ENCODE data around the gene PHKA2.
"Not testable (repeated sequence)": the region's sequence is repeated elsewhere in the genome, so short reads cannot be mapped to it uniquely, and the experiment has no call there.

PHKA2 gene

GRCh38 chrX:18983666-18984380, at the start of gene PHKA2:
PHKA2 (minus strand) TSS chrX:18984114; CDS start chrX:18983932, 182 bp downstream.
- DNase-seq, result no peak

GRCh38 chrX:19030805-19031204, 46.9 kb upstream of the PHKA2 start:
- no peak for DNase-seq

- DNase-seq, result no peak
Observed at GRCh38 chrX:19028560-19028959, 44.6 kb upstream of the PHKA2 start.

- no peak for DNase-seq
Observed at GRCh38 chrX:19024366-19024765, 40.5 kb upstream of the PHKA2 start.

DNA sequence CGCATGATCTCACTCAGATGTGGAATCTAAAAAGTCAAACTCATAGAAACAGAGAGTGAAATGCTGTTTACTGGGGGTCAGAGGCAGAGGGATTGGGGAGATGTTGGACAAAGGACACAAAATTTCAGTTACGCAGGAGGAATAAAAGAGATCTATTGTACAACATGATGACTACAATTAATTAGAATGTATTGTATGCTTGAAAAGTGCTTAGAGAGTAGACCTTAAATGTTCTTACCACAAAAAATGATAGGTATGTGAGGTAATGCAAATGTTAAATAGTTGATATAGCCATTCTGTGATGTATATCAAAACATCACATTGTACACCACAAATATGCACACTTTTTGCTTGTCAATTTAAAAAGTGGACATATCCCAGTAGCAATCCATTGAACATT, 36.1 kb upstream of the PHKA2 start:
- no peak for DNase-seq

DNA sequence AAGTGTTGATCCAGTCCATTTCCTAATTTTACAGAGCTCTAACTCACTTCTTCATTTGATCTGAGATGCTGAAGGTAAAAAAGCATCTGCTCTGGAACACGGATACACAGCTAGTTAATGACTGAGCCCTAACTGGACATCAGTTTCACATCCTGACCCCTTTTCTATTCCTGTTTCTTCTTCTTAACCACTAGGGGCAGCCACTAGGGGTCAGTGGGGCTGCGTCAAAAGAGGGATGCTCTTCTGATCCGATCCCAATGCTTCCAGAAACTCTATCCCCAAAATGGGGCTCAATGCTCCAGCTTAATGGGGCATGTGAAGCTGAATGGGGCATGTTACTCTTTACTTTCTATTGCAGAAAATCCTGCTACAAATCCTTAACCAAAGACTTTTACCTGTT, 33.4 kb upstream of the PHKA2 start:
- DNase-seq, result no peak

GRCh38 chrX:19016614-19017013, 32.7 kb upstream of the PHKA2 start:
- not testable (repeated sequence) for DNase-seq

DNA sequence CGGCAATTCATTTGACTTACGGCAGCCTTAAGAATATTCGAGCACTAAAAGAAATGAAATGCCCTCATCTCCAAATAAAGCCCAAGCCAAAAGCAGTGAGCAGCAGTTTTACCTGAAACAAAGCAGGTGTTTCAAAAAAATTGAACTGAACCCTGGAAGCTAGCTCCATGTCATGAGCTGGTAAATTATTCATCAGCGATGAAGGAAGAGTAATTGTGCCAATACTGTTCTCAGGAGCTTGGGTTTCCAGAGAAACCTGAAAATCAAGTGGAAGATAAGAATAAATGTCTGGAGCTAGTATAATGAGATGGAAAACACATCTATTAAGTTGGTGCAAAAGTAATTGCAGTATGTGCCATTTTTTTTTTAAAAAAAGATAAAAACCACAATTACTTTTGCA, 24.0 kb upstream of the PHKA2 start:
- DNase-seq, result no peak

DNA sequence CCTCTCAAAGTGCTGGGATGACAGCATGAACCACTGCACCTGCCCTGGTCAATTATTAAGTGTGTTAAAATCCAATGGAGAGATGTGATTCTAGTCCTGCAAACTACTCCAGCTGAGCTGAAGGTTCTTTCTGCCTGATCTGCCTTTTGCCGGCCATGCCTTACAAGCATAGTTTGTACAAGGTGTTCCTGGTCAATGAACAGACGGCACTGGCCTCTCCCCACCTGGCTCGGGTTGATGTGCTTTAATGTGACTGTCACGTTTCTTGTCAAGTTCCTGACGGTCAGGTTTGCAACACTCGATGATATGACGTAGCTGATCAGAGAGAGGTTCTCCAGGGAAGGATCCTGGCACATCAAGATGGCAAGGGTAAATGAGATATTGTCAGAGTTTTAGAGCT, 23.1 kb upstream of the PHKA2 start:
- DNase-seq, result no peak

GRCh38 chrX:19005909-19006308, 22.0 kb upstream of the PHKA2 start:
- no peak for DNase-seq

- DNase-seq, result no peak
Observed at GRCh38 chrX:19003756-19004155, 19.8 kb upstream of the PHKA2 start.

- no peak for DNase-seq
Observed at GRCh38 chrX:18998653-18999052, 14.7 kb upstream of the PHKA2 start.

DNA sequence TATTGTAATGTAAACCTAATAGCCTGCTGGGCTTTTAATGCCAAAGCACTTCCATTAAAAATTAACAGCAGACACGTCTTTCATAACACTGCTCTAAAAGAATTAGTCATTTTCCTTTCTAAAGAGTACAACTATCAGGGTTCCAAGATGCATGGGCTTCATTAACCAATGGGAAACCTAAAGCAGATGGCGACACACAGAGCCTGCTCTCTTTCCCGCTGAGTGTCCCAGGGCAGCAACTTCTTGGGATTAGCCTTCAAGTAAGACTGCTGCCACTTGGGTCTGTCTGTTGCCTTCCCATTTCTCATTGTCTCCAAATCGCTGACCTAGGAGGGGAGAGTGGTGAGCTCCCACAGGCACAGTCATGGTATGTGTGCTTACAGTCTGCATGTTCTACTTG, 14.0 kb upstream of the PHKA2 start:
- no peak for DNase-seq

GRCh38 chrX:18996536-18996935, 12.6 kb upstream of the PHKA2 start:
- no peak for DNase-seq

DNA sequence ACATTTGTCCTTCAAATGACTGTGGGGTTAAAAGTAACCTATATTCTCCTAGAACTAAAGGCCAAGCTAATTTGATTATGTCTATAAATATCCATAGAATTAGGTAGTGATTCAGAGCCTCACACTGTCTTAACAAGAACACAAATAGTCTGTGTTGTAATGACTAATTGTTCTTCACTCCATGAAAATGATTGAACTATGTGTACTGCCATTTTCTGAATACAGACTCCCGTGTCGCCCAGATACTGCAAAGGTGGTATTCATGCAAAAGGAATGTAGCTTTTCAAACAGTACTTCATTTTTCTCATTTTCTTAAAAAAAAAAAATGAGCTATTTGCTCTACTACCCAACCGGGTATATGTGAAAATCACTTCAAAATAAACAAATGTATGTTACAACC, 11.3 kb upstream of the PHKA2 start:
- DNase-seq, result no peak

- no peak for DNase-seq
Observed at GRCh38 chrX:18994713-18995112, 10.8 kb upstream of the PHKA2 start.

DNA sequence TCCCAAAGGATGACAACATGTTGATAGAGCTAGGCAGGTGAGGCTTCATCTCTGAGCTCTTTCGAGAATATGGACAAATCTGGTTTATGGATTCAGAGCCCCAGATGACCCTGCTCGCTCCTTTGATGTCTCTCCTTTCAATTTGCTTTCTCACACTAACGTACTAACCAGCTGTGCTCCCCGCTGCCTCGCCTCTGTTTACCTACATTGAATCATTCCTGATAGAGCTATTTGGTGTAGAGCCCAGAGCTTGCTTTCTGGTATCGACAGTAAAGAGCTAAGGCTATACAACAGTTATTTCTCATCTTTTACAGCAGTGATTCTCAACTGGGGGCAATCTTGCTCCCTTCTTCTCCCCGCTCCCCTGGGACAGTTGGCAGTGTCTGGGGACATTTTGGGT, 8.9 kb upstream of the PHKA2 start:
- DNase-seq, result no peak

- no peak for DNase-seq
Observed at GRCh38 chrX:18985186-18985435, 1.2 kb upstream of the PHKA2 start.

DNA sequence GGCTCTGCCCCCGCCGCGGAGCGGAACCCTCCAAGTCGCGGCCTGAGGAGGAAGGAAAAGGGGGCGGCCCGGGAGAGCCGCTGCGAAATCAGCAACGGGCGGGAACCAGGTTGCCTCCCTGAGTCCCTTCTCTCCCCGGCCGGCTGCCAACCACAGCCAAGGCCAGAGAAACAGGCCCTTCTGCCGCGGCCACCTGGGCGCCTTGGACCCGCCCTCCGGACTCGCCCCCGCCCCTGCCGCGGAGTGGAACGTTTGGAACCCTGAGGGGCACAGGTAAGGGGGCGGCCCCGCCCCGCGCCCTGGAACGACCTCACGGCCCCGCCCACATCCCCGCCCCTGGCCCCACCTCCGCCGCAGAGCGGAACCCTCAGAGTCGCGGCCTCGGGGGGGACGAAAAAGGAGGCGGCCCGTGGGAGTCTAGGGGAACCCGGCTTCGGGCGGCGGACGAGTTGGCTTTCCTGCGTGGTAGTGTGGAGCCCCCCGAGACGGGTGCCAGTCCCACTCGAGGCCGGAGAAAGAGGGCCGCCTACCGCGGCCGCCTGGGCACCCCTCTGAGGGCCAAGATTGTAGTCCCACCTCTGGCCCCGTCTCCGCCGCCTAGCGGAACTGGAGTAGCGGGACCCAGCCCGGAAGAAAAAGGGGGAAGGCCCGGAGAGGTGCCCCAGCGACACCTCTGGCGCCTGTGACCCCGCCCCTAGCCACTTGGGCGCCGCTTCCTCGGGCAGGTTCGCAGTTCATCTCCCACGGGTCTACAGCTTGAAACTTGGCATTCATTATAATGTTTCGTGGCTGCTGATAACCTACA, 669 bp upstream of the PHKA2 start:
- DNase-seq, result peak; percentile 25

DNA sequence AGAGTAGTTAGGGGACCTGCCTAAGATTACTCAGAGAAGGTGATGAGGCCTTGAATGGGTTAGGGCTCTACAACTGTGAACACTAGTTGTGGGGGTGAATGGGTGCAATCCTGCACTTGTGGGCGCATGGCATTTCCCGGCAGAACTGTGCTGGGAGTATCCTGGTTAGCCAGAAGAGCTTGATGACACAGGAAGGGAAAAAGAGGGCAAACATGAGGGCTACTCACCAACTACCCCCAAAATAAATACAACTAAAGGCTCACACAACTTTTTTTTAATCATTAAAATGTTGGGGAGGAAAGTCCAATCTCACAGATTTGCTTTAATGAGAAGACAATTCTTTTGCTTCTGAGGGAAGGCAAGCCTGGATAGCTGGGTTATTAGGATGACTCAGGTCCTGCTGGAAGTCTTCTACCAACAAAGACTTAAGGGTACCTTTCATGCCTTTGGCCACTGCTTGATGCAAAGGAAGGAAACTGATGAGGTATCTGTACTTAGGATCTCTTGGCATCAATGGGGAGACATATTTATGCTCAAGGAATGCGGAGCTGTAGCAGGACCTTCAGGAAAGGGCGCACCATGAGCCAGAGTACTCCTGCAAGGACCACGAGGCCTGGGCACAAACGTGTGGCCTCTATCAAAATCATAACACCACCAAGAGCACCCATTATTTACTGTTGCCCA, 2.6 kb downstream of the PHKA2 start:
- no peak for DNase-seq

DNA sequence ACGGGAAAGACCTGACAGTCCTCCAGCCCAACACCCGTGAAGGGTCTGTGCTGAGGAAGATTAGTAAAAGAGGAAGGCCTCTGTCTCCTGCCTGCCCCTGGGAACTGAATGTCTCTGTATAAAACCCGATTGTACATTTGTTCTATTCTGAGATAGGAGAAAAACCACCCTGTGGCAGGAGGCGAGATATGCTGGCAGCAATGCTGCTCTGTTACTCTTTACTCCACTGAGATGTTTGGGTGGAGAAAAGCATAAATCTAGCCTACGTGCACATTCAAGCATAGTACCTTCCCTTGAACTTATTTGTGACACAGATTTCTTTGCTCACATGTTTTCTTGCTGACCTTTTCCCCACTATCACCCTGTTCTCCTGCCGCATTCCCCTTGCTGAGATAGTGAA, 3.7 kb downstream of the PHKA2 start:
- DNase-seq, result not testable (repeated sequence)

- no peak for DNase-seq
Observed at GRCh38 chrX:18974993-18975392, 8.9 kb downstream of the PHKA2 start.

DNA sequence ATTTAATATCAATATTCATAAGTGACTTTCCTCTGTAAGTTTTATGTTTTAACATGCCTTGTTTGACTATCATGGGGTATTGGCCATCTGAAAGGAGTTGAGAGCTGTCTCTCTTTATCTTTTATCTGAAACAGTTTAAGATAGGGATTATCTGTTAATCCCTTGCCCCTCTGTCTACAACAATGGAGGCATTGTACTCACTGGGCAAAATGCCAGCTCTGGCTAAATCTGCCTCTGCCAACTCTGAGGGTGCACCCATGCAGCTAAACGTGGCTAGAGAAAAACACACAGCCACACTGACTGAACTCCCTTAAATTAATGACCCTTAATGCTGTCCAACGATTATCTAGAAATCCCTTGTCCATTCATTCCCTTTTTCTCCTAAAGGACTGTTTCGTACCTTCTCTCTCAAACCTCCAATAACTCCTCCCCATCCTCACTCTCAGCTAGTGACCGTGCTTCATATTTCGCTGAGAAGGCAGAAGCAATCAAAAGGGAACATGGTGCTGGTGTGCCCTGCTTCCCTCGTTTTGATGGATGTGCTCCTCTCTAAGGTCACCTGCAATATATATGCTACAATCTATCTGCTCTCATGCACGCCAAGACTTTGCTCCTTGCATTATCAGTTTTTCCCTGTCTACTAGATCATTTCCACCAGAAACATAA, 10.3 kb downstream of the PHKA2 start:
- DNase-seq, result no peak

GRCh38 chrX:18971506-18971905, 12.4 kb downstream of the PHKA2 start:
- DNase-seq, result no peak

Data from NCI-H1694 (cell line).